ENCODE measurements around the gene MCC. TPM values are rescaled to one million over a fixed set of nuclear protein-coding genes. Genes with fewer than 3 reads are reported as not detected.
A peak's percentile ranks its signal among the peaks of the same experiment; 100 is the strongest.

The MCC gene
- polyA plus RNA-seq, 2 of the 4 experiments (the other 2 are of a cell fraction), result 0.09 to 0.10 TPM

GRCh38 chr5:113331209-113331551 lies 157.1 kb downstream of the MCC start (continued):
- TF ChIP-seq ELK1 (IDR thresholded peaks at IDR 0.05; ENCODE audit: low read depth, low read length) (no peak), RAD21 (conservative IDR thresholded peaks at IDR 0.05 in 1 of 2, IDR thresholded peaks at IDR 0.05 in 1 of 2) (no peak), E2F6 (IDR thresholded peaks at IDR 0.05; ENCODE audit: borderline replicate concordance, low read depth) (no peak), CBX2 (IDR thresholded peaks at IDR 0.05; ENCODE audit: borderline replicate concordance, low read depth) (no peak), FOSL2 (IDR thresholded peaks at IDR 0.05) (no peak), FOSL2 (CRISPR knock-in tag; IDR thresholded peaks at IDR 0.05) (no peak), EHF (CRISPR knock-in tag; IDR thresholded peaks at IDR 0.05) (no peak)

- H3K9me3 ChIP-seq, result no peaks in the 10 kb centered on the region
- WGBS (ENCODE audit: missing lambda C conversion rate), result 30% methylated on average over 4 of the region's 4 CpGs
- POLR2A ChIA-PET, result no interaction called here
- no peak overlapping the region for H3K4me2 ChIP-seq
- FAIRE-seq, result no peak
- CTCF ChIA-PET, result interaction anchor here (0.7 to 2.6 kb wide), 7 partner anchors 9 to 1290 kb away, joined by 3 to 18 read pairs (median 3); no protein-coding TSS in a partner anchor
- no peaks in the 10 kb centered on the region for H3K4me1 ChIP-seq
- peak; percentile 39 to 66; a peak in 4 of 6 replicates for ATAC-seq
- DNase-seq (ENCODE audit: low read depth in 1 of 2, low spot score in 1 of 2), result peak; percentile 14 to 20
- no peak for TF ChIP-seq SREBF2 (IDR thresholded peaks at IDR 0.05)
- TF ChIP-seq SMC3 (IDR thresholded peaks at IDR 0.05), result peak; percentile 29; the same call in 1 of the 3 replicates
- peak; percentile 41 for TF ChIP-seq CTCF (IDR thresholded peaks at IDR 0.05)
- peak; percentile 46 to 64; a peak in 4 of 5 replicates for TF ChIP-seq RAD21 (conservative IDR thresholded peaks at IDR 0.05 in 1 of 2, IDR thresholded peaks at IDR 0.05 in 1 of 2)
- TF ChIP-seq CBX8 (IDR thresholded peaks at IDR 0.05), result no peak
- H3K4me3 ChIP-seq, result no peak overlapping the region
- H3K27ac ChIP-seq, result no peak overlapping the region
Observed at GRCh38 chr5:113330533-113331208, 157.6 kb downstream of the MCC start.

- no peaks in the 10 kb centered on the region for H3K9me3 ChIP-seq
- FAIRE-seq, result no peak
- H3K27ac ChIP-seq, result no peak overlapping the region
- no peak for DNase-seq (ENCODE audit: low read depth in 1 of 2, low spot score in 1 of 2)
- H3K4me1 ChIP-seq, result no peaks in the 10 kb centered on the region
- ChIA-PET POLR2A (no interaction called here), CTCF (interaction anchor here (0.7 to 2.6 kb wide), 4 partner anchors 245 to 1291 kb away, joined by 3 to 18 read pairs (median 3); no protein-coding TSS in a partner anchor)
- 11% methylated on average over 2 of the region's 2 CpGs for WGBS (ENCODE audit: missing lambda C conversion rate)
- no peak overlapping the region for H3K4me2 ChIP-seq
- no peak overlapping the region for H3K4me3 ChIP-seq
- ATAC-seq, result no peak
- TF ChIP-seq NR3C1 (IDR thresholded peaks at IDR 0.05) (no peak), HES2 (IDR thresholded peaks at IDR 0.05) (no peak), NFE2L2 (conservative IDR thresholded peaks at IDR 0.05; ENCODE audit: low read length) (no peak), REST (IDR thresholded peaks at IDR 0.05) (no peak), HOXA7 (CRISPR knock-in tag; IDR thresholded peaks at IDR 0.05) (no peak), RNF2 (IDR thresholded peaks at IDR 0.05; ENCODE audit: borderline replicate concordance, low read depth) (no peak), KDM5A (IDR thresholded peaks at IDR 0.05) (no peak), KDM1A (IDR thresholded peaks at IDR 0.05; ENCODE audit: low read depth) (no peak), ZNF302 (CRISPR knock-in tag; IDR thresholded peaks at IDR 0.05) (no peak), ZC3H11A (IDR thresholded peaks at IDR 0.05) (no peak), ATOH8 (CRISPR knock-in tag; IDR thresholded peaks at IDR 0.05; ENCODE audit: low read depth) (no peak), BCL3 (IDR thresholded peaks at IDR 0.05) (no peak), RCOR1 (IDR thresholded peaks at IDR 0.05; ENCODE audit: low read depth, low read length) (no peak), JUN (IDR thresholded peaks at IDR 0.05) (no peak), BHLHE40 (IDR thresholded peaks at IDR 0.05; ENCODE audit: low read depth, low read length) (no peak)
Observed at GRCh38 chr5:113329981-113330380, 158.3 kb downstream of the MCC start.

All from A549 (cell line).